GM18861 (cell line): ENCODE results near the gene CDH4.

Experiments
- ATAC-seq: cut with Tn5 transposase; IDR thresholded peaks from one replicate; pipeline ENCODE4 v1.9.1; 2021; ENCODE audit not compliant: unreplicated experiment

Gene CDH4

GRCh38 chr20:61435823-61436220, 183.8 kb downstream of the CDH4 start:
- no peak for ATAC-seq

GRCh38 chr20:61436283-61436666, 184.2 kb downstream of the CDH4 start:
- no peak for ATAC-seq

- no peak for ATAC-seq
These were observed 184.7 kb downstream of the CDH4 start for GRCh38 chr20:61436667-61437279.

- no peak for ATAC-seq
These were observed 185.5 kb downstream of the CDH4 start for GRCh38 chr20:61437280-61438206.

GRCh38 chr20:61438285-61438684, 186.2 kb downstream of the CDH4 start:
- ATAC-seq = no peak

- no peak for ATAC-seq
These were observed 187.2 kb downstream of the CDH4 start for GRCh38 chr20:61439251-61439650.

GRCh38 chr20:61440548-61441055, 188.5 kb downstream of the CDH4 start:
- ATAC-seq = no peak

- ATAC-seq = no peak
These were observed 189.5 kb downstream of the CDH4 start for GRCh38 chr20:61441537-61441936.

- ATAC-seq = no peak
These were observed 190.1 kb downstream of the CDH4 start for GRCh38 chr20:61442075-61442670.

GRCh38 chr20:61442718-61443117, 190.7 kb downstream of the CDH4 start:
- ATAC-seq = no peak

GRCh38 chr20:61443443-61444126, 191.5 kb downstream of the CDH4 start:
- no peak for ATAC-seq

- no peak for ATAC-seq
These were observed 192.6 kb downstream of the CDH4 start for GRCh38 chr20:61444637-61445036.

GRCh38 chr20:61445138-61445537, 193.1 kb downstream of the CDH4 start:
- ATAC-seq = no peak

GRCh38 chr20:61445741-61446140, 193.7 kb downstream of the CDH4 start:
- no peak for ATAC-seq

- ATAC-seq = no peak
These were observed 195.9 kb downstream of the CDH4 start for GRCh38 chr20:61447952-61448351.

- ATAC-seq = no peak
These were observed 196.3 kb downstream of the CDH4 start for GRCh38 chr20:61448386-61448785.

GRCh38 chr20:61449057-61449609, 197.1 kb downstream of the CDH4 start:
- no peak for ATAC-seq

- no peak for ATAC-seq
These were observed 197.9 kb downstream of the CDH4 start for GRCh38 chr20:61449916-61450315.

GRCh38 chr20:61450549-61450948, 198.5 kb downstream of the CDH4 start:
- no peak for ATAC-seq

- ATAC-seq = no peak
These were observed 198.9 kb downstream of the CDH4 start for GRCh38 chr20:61451009-61451408.

GRCh38 chr20:61451953-61452352, 199.9 kb downstream of the CDH4 start:
- no peak for ATAC-seq
